LoVo (cell line): Measurements from ENCODE around the gene CCDC78.
A peak's percentile ranks its signal among the peaks of the same experiment; 100 is the strongest.
"Not testable (repeated sequence)": the region's sequence is repeated elsewhere in the genome, so short reads cannot be mapped to it uniquely, and the experiment has no call there.

Source experiments
- DNase-seq: peaks from one replicate; pipeline ENCODE4 v3.0.0-alpha.2; 2016; ENCODE audit warnings: low spot score

Gene CCDC78

GRCh38 chr16:760545-761343 is 34.5 kb upstream of the CCDC78 start, which contains the start of gene MSLN:
Gene MSLN (plus strand): TSS chr16:760734. CDS start chr16:762681, 1,947 bp downstream.
- peak; percentile 68 for DNase-seq

- no peak for DNase-seq
These were observed 33.8 kb upstream of the CCDC78 start for GRCh38 chr16:760065-760464.

DNA sequence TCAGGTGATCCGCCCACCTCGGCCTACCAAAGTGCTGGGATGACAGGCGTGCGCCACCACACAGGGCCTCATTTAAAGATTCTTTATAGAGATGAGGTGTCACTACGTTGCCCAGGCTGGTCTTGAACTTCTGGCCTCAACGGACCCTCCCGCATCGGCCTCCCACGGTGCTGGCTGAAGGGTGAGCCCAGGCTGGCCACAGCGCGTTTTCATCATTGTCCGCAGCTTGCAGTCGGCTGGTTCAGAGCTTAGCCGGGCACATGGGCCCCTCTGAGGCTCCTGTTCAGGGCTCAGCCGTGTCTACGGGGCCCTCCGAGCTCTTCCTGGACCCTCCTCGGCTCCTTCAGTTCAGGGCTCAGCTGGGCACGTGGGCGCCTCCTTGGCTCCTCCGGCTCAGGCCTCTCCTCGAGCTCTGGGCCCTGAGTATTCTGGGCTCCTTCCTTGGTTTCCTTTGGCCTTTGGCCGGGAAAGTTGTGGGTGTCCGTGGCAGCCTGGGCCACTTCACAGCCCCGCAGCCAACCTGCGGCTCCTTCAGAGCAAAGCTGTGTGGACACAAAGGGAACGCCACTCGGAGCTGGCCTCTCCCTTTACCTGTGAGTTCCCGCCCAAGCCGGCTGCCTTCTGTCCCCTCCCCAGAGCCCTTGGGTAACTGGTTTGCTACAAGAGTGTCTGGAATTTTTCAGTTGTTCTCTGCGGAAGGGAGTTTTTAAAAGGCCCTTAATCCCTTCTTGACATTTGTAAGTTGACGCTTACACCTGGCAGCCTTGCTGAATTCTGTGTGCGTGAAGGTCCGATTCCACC is 33.1 kb upstream of the CCDC78 start:
- no peak for DNase-seq

DNA sequence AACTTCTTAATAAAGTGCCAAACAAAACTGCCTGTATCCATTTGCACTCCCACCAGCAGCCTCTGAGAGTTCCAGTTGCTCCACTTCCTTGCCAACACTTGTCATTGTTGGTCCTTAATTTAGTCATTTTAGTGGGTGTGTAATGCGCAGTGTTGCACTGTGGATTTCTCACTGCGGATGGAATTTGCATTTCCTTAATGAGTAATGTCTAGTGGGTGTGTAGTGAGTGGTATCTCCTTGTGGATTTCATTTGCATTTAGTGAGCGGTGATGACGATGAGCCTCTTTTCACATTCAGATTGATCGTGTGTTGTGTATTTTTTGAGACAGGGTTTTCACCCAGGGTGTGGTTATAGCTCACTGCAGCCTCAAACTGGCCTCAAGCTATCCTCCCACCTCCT is 30.2 kb upstream of the CCDC78 start:
- DNase-seq, result no peak

GRCh38 chr16:754656-755055 is 28.4 kb upstream of the CCDC78 start:
- DNase-seq, result no peak

DNA sequence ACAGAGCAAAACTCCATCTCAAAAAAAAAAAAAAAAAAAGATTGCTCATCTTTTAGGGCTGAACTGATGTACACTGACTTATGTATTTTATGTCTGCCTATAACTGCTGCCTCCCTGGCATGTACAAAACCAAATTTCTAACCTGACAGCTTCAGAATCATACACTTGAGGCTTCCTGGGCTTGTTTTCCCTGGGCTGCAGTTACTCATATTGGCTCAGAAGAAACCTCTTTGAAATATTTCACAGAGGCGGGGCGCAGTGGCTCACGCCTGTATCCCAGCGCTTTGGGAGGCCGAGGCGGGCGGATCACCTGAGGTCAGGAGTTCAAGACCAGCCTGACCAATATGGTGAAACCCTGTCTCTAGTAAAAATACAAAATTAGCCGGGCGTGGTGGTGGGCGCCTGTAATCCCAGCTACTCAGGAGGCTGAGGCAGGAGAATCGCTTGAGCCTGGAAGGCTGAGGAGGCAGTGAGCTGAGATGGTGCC is 27.9 kb upstream of the CCDC78 start:
- DNase-seq, result not testable (repeated sequence)

DNA sequence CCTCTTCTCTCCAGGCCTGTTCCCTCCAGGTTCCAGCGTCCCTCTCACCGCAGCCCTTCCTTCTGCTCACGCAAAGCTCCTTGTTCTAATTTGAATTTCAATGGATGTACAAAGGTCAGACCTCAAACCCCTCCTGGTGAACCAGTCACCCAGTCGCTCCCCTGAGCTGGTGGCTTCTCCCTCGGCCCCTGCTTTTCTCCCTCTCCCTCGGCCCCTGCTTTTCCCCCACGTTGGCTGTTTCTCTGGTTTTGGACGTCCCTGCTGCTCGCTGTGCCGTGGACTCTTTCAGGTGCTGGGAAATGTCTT is 25.7 kb upstream of the CCDC78 start:
- no peak for DNase-seq

DNA sequence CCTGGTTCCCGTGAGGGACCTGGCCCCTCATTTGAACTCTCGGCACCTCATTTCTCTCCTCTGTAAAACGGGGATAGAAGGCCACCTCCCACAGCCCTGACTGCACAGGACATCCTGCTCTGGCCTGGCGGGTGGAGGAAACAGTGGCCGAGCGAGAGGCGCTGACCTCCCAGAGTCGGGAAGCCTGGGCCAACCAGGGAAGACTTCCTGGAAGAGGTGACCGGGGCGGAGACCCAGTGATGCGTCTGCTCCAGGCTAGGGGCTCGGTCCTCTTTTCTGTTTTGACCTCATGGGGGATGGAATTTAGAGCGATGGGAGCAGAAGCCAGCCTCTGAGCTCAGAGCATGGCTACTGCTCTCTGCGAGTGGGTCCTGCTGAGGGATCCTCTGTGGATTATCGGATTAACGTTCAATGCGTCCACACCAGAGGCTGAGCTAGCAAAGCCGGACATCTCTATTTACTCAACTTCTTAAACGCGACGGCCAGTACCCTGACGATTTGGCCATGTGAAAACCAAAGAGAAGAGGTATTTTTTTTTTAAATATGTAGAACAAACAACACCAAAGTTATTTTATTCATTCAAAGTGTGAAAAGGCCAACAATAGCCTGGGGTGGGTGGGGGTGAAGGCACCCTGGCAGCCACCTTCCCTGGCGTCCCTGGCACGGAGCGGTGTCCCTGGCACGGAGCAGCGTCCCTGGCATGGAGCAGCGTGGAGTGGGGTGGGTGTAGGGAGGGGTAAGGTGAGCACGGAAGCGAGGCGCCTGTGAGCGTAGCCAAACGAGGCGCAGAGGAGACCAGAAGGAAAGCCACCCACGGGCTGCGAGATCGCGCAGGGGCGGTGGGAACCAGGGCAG is 25.1 kb upstream of the CCDC78 start:
- no peak for DNase-seq

- no peak for DNase-seq
These were observed 24.2 kb upstream of the CCDC78 start for GRCh38 chr16:750485-750884.

- no peak for DNase-seq
These were observed 22.8 kb upstream of the CCDC78 start for GRCh38 chr16:749010-749409.

- DNase-seq, result no peak
These were observed 21.9 kb upstream of the CCDC78 start for GRCh38 chr16:747978-748746.

DNA sequence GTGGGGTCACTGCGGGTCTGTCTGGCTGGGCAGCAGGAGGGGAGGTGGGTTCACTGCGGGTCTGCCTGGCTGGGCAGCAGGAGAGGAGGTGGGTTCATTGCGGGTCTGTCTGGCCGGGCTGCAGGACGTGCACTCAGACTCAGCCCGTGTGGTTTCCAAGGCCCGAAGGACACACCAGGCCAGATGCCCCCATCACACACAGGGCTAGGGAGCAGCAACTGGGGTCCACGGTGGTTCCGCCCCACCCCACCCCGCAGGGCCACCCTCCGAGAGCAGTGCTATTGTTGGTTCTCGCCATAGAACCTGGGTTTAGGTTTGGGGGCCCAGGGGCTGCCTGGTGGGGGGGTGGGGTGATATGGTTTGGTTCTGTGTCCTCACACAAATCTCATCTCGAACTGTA is 20.4 kb upstream of the CCDC78 start:
- DNase-seq, result no peak

GRCh38 chr16:745739-746138 is 19.5 kb upstream of the CCDC78 start:
- DNase-seq, result no peak

- DNase-seq, result no peak
These were observed 17.7 kb upstream of the CCDC78 start for GRCh38 chr16:743794-744500.

DNA sequence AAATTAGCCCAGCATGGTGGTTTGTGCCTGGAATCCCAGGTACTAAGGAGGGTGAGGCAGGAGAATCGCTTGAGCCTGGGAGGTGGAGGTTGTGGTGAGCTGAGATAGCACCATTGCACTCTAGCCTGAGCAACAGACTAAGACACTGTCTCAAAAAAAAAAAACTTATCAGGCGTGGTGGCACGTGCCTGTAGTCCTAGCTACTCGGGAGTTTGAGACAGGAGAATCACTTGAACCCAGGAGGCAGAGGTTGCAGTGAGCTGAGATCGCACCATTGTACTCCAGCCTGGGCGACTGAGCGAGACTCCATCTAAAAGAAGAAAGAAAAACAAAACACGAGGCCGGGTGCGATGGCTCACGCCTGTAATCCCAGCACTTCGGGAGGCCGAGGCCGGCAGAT is 16.7 kb upstream of the CCDC78 start:
- DNase-seq, result not testable (repeated sequence)

DNA sequence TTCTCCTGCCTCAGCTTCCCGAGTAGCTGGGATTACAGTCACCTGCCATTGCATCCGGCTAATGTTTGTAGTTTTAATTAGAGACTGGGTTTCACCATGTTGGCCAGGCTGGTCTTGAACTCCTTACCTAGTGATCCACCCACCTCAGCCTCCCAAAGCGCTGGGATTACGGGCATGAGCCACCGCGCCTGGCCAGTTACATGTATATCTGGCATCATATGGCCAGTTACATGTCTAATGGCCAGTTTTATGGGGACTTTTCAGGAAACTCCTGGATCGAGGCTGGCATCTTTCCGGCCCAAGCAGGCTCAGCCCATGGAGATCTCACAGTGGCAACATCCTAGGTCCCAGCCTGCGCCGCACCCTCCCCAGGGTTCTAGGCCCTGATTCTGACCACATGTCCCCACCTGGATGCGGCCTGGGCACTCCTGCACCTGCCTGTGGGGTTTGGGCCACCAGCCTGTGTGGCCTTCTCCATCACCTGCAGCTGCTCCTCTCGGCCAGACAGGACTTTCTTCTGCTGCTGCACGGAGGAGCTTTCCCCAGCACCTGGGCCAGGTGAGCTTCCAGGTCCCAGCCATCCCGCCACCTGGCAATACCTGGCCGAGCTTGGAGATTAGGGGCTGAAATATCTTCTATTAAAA is 15.9 kb upstream of the CCDC78 start:
- no peak for DNase-seq

DNA sequence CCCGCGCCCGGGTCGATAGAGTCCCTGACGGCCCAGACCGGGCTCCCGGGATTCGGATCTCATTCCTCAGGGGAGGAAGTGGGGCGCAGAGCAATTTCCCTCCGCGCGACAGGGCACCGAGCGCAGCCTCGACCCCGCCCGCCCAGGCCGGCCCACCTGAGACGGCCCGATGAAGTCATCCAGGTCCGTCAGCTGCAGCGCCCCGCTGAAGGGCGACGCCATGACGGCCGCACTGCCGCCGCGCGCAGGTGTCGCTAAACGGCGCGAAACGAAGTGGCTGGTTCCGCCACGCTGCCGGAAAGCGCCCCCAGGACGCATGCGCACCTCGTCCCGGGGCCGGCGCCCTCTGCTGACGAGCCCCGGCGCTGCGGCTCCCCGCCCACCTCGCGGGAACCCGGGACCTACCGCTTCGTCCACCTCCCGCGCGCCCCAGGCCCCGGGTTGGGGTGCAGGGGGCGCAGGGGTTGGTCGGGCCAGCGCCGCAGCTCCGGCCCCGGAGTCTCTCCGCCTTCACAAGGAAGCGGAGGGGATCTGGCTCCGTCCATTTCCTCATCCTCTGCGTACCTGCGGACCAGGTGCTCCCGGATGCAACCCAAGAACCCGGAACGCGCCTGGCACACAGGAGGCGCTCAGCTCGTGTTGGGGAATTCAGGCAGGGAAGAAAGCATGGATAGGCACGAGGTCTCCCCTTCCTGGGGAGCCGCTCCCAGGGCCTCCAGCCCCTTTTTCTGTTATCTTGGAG is 14.7 kb upstream of the CCDC78 start, which contains the start of gene CIAO3:
Gene CIAO3, minus strand, starts transcription at position 234 of the 742 bp plus-strand sequence. Its CDS starts 12 bp downstream, at position 222.
- DNase-seq, result peak; percentile 92

DNA sequence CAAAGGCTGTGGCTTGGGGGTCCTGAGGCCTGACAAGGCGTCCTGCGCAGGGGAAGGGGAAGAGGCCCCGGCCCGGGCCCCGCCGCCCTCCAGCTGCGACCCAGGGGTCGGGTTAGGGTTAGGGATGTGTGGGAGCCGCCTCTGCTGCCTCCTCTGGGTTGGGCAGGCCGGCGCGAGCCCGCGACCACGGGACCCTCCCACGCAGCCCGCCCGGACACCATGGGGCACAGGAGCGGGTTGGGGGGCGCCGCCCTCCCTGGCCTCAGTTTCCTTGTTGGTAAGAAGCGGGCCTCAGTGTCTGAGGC is 14.2 kb upstream of the CCDC78 start:
- DNase-seq, result no peak

DNA sequence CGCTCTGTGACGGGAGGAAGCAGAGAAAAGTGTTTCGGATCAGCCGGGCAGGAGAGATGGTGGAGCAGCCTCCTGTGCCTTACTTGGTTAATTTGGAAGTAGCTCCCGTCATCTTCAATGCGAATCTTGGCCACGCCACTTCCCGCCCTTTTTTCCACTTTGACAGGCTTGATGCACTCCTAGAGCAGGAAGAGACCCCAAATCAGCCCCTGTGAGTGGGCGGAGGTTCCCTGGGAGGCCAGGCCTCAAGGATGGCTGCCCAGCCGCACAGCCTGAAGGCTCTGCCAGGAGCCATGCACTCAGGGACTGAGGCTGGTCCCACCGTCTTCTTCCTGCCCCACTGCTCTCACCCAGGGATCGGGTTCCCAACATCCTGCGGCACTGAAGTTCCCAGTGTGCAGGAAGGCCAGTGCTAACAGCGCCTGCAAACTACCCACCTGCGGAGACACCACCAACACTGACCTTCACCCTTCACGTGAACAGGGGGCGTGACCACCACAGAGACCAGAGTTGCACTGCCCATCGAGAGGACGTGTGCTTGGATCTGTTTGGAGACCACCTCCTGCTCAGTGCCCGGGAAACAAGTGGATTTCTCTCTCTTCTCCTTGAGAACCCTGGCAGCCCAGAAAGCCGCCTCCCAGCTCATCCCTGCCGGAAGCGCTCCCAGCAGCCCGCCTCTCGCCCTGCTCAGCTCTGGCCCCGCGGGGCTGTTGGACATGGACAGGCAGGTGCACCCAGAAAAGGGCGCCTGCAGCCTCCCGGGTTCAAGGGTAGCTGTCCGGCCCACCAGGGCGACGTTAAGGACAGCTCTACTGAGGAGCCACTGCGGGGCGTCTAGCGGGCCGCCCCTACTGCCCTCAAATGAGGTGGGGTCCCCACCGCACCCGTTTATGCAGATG is 13.6 kb upstream of the CCDC78 start:
- DNase-seq, result no peak
